HG03432 (cell line): ENCODE results near the gene SCYGR8.

Source experiments
- ATAC-seq: cut with Tn5 transposase; IDR thresholded peaks from one replicate; pipeline ENCODE4 v1.9.1; 2021; ENCODE audit warnings: mild to moderate bottlenecking, moderate library complexity; ENCODE audit not compliant: unreplicated experiment

The SCYGR8 gene

GRCh38 chr2:227759411-227760118 is 13.9 kb downstream of the SCYGR8 start:
- no peak for ATAC-seq

- ATAC-seq = no peak
Observed at GRCh38 chr2:227761740-227762476, 16.2 kb downstream of the SCYGR8 start.

GRCh38 chr2:227765788-227766372 is 20.2 kb downstream of the SCYGR8 start:
- peak; percentile 22 for ATAC-seq

- ATAC-seq = peak; percentile 99
Observed at GRCh38 chr2:227766373-227766883, 20.7 kb downstream of the SCYGR8 start.

- ATAC-seq = no peak
Observed at GRCh38 chr2:227767830-227768229, 22.1 kb downstream of the SCYGR8 start.

GRCh38 chr2:227772197-227772661 is 26.5 kb downstream of the SCYGR8 start:
- no peak for ATAC-seq

- no peak for ATAC-seq
Observed at GRCh38 chr2:227772932-227773331, 27.2 kb downstream of the SCYGR8 start.

GRCh38 chr2:227774011-227774624 is 28.4 kb downstream of the SCYGR8 start:
- no peak for ATAC-seq

GRCh38 chr2:227774895-227775842 is 29.5 kb downstream of the SCYGR8 start:
- no peak for ATAC-seq

- ATAC-seq = no peak
Observed at GRCh38 chr2:227780981-227781615, 35.4 kb downstream of the SCYGR8 start.

GRCh38 chr2:227781841-227782240 is 36.1 kb downstream of the SCYGR8 start:
- no peak for ATAC-seq

GRCh38 chr2:227782804-227783203 is 37.1 kb downstream of the SCYGR8 start:
- ATAC-seq = peak; percentile 50

GRCh38 chr2:227783404-227784138 is 37.9 kb downstream of the SCYGR8 start:
- peak; percentile 95 for ATAC-seq

GRCh38 chr2:227785293-227785692 is 39.6 kb downstream of the SCYGR8 start:
- ATAC-seq = no peak

GRCh38 chr2:227788561-227789018 is 42.9 kb downstream of the SCYGR8 start:
- no peak for ATAC-seq

GRCh38 chr2:227789803-227790202 is 44.1 kb downstream of the SCYGR8 start:
- no peak for ATAC-seq

GRCh38 chr2:227793148-227793712 is 47.5 kb downstream of the SCYGR8 start:
- ATAC-seq = no peak
